Measurements from ENCODE around the gene ANGPTL5.
A peak's percentile ranks its signal among the peaks of the same experiment; 100 is the strongest.
"Not testable (repeated sequence)": the region's sequence is repeated elsewhere in the genome, so short reads cannot be mapped to it uniquely, and the experiment has no call there.

Gene ANGPTL5

GRCh38 chr11:101916422-101916821 lies at the start of gene ANGPTL5:
Gene ANGPTL5 (minus strand): TSS chr11:101916522. CDS start chr11:101907909, 8,613 bp downstream.
- DNase-seq (ENCODE audit: low read depth): no peak

DNA sequence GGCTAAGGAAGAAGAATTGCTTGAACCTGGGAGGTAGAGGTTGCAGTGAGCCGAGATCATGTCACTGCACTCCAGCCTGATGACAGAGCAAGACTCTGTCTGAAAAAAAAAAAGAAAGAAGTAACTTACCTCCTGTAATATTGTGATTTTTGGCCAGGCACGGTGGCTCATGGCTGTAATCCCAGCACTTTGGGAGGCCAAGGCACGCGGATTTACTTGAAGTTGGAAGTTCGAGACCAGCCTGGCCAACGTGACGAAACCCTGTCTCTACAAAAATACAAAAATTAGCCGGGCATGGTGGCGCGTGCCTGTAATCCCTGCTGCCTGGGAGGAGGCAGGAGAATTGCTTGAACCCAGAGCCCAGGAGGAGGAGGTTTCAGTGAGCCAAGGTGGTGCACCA lies 47.9 kb upstream of the ANGPTL5 start:
- not testable (repeated sequence) for DNase-seq (ENCODE audit: low read depth)

- no peak for DNase-seq (ENCODE audit: low read depth)
Observed at GRCh38 chr11:101960231-101960630, 43.9 kb upstream of the ANGPTL5 start.

DNA sequence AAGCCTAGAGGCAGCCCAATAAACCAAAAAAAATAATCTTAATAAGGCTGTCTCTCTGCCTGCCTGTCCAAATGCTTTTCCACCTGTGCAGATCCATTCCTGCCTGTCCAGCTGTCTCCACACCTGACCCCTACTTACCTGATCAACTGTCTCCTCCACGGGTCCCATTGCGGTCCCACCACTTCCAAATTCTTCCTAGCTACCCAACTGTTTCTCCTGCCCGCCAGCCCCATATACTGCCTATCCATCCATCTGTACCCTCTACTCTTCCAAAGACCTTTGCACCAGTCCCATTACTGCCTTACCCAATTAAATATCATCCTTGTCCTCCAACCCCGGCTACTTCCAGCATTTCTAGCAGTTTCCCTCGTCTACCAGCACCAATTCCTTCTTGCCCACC lies 39.4 kb upstream of the ANGPTL5 start:
- no peak for DNase-seq (ENCODE audit: low read depth)

GRCh38 chr11:101955278-101955677 lies 39.0 kb upstream of the ANGPTL5 start:
- no peak for DNase-seq (ENCODE audit: low read depth)

- DNase-seq (ENCODE audit: low read depth): no peak
Observed at GRCh38 chr11:101949680-101950220, 33.4 kb upstream of the ANGPTL5 start.

- DNase-seq (ENCODE audit: low read depth): no peak
Observed at GRCh38 chr11:101945448-101945847, 29.1 kb upstream of the ANGPTL5 start.

DNA sequence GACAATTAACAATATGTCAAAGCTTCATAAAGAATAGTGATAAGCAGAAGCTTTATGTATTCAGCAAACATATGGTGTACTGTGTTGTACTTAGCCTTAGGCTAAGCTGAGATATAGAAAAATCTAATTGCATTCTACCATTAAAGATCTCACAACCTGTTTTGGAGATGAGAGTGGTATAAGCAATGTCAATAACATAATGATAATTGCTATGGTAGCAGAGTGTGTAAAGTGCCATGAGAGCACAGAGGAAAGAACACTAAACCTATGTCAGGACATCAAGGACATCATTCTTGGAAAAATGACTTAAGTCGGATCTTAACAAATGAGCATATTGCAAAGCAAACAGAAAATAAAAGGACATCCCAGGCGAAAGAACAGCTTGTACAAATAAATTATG lies 28.6 kb upstream of the ANGPTL5 start:
- DNase-seq (ENCODE audit: low read depth): no peak

GRCh38 chr11:101940901-101941520 lies 24.7 kb upstream of the ANGPTL5 start:
- DNase-seq (ENCODE audit: low read depth): no peak

GRCh38 chr11:101931692-101932091 lies 15.4 kb upstream of the ANGPTL5 start:
- no peak for DNase-seq (ENCODE audit: low read depth)

- DNase-seq (ENCODE audit: low read depth): no peak
Observed at GRCh38 chr11:101929294-101929915, 13.1 kb upstream of the ANGPTL5 start.

- no peak for DNase-seq (ENCODE audit: low read depth)
Observed at GRCh38 chr11:101923554-101923953, 7.2 kb upstream of the ANGPTL5 start.

DNA sequence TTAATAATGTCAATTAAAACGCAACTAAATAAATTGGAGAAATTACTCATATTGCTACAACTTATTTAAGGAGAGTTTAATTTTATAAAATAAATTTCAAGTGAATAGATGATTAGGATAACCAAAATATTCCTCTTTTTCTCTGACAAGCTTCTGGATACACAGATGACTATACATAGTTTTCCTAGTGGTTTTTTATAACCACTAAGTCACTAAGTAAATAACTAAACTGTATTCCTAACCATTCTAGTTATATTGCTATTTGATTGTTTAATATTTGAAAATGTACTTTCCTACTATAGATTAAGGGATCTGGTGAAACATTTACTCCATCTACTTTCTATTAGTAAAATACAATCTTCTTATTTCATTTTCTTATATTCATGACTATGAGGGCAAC lies 4.7 kb upstream of the ANGPTL5 start:
- no peak for DNase-seq (ENCODE audit: low read depth)

DNA sequence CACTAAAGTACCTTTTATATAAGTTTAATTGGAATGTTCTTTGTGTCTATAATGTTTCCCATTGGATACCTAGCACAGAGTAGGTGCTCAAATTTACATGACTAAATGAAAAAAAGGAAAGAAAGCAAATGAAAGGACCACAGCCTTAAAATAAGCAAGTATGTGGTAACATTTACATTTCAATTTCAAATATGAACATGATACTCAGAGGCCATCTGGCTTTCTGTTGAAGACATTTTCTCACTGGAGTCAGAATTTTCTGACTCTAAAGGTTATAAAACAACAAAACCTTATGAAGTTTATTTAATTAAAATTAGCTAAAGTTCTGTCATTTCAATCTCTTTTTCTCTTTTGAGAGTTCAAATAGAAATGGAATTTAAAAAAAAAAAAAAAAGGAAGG lies 904 bp upstream of the ANGPTL5 start:
- DNase-seq (ENCODE audit: low read depth): no peak

GRCh38 chr11:101915791-101916291 lies 481 bp downstream of the ANGPTL5 start:
- DNase-seq (ENCODE audit: low read depth): no peak

- DNase-seq (ENCODE audit: low read depth): peak; percentile 84
Observed at GRCh38 chr11:101914738-101915426, 1.4 kb downstream of the ANGPTL5 start, which contains the start of gene CEP126. Gene CEP126 (plus strand): TSS chr11:101915010. CDS start chr11:101915285, 275 bp downstream.

GRCh38 chr11:101914341-101914737 lies 2.0 kb downstream of the ANGPTL5 start:
- no peak for DNase-seq (ENCODE audit: low read depth)

GRCh38 chr11:101913656-101914055 lies 2.7 kb downstream of the ANGPTL5 start:
- no peak for DNase-seq (ENCODE audit: low read depth)

DNA sequence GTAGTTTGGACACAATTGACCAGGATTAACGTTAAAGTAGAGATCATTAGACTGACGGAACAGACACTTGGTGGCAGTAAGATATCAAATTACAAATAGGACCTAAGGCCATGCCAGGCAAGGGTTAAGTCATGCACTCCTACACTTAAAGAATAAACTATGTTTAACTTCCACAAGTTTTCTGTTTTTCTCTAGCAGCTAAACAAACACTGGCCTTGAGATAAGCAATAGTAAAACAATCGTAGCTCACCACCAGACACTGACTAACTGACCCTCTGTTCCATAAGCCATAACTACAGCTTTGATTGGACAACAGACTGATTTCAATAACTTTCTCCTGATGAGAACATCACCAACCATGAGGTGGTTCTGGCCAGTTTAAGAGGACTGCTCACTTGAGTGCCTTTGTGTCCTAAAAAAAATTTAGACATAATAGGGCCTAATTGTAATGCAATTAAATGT lies 3.5 kb downstream of the ANGPTL5 start:
- DNase-seq (ENCODE audit: low read depth): no peak

DNA sequence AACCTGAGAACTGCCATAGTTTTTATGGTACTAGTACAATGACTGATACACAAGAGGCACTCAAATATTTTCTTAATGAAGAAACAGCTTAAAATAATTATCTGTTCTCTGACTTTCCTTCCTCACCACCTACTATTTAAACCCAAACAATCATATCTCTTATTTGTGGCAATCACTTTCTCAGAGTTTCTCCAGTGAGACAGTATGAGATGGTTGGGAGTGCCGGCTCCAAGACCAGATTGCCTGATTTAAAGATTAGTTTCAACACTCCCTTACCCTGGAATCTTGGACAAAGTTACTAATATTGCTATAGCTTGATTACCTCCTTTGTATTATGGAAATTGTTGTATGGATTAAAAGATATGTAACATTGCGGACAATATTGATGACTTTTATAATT lies 7.2 kb downstream of the ANGPTL5 start:
- no peak for DNase-seq (ENCODE audit: low read depth)

- DNase-seq (ENCODE audit: low read depth): no peak
Observed at GRCh38 chr11:101907815-101908214, 8.5 kb downstream of the ANGPTL5 start.

DNA sequence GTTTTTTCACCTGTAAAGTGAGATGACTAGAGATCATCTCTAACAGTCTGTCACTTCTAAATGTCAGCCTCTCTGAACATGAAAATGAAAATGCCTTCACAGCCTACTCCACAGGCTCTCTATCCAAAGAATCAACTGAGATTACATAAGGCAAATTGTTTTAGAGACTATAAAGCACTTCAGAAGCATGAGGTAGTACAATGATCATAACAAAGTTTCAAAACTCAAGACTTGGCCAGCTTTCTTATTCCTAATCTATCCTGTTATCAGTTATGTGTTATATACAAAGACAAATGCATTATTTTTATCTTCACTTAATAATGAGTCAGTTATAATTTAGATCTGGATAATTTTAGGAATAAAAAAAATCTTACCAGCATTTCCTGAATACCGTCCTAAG lies 21.8 kb downstream of the ANGPTL5 start:
- no peak for DNase-seq (ENCODE audit: low read depth)

- no peak for DNase-seq (ENCODE audit: low read depth)
Observed at GRCh38 chr11:101889767-101890166, 26.6 kb downstream of the ANGPTL5 start.

All from activated T-helper 1 cell treated with Interleukin-2 at 50 U/mL for 16 hours (primary cell).